ENCODE data around the gene FBXW4. TPM values are rescaled to one million over a fixed set of nuclear protein-coding genes. Genes with fewer than 3 reads are reported as not detected.

Gene FBXW4
- total RNA-seq, 1 donor from 2014 or later, result 36.0 TPM

DNA sequence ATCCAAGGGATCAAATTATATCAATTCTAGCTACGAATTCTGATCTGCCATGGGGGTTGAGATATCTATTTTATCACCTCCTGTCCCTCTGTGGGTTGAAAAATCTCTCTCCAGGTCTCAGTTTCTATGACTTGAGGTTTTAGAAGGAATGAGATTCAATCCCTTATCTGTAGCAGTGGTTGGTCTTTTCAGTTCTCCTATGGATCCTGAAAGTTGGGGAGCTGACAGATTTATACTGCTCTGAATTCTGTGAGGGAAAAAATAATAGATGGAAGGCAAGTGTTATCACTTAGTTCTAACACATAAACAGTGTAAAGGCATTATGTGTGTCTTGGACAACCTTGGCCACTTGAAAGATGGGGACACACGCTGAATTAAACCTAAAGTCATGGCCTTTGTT is 15.8 kb upstream of the FBXW4 start:
- Mint-ChIP-seq H3K27ac (ENCODE audit: unreplicated experiment) (no peak overlapping the region), H3K4me3 (ENCODE audit: unreplicated experiment) (no peak overlapping the region), H3K4me1 (ENCODE audit: unreplicated experiment) (peaks cover 5% of the 10 kb centered on the region), H3K36me3 (ENCODE audit: low read depth, unreplicated experiment) (no peaks in the 10 kb centered on the region), H3K9me3 (ENCODE audit: unreplicated experiment) (no peaks in the 10 kb centered on the region), H3K27me3 (ENCODE audit: unreplicated experiment) (no peaks in the 10 kb centered on the region)
- DNase-seq (ENCODE audit: low spot score), result no peak
- TF ChIP-seq, protein P1, sequence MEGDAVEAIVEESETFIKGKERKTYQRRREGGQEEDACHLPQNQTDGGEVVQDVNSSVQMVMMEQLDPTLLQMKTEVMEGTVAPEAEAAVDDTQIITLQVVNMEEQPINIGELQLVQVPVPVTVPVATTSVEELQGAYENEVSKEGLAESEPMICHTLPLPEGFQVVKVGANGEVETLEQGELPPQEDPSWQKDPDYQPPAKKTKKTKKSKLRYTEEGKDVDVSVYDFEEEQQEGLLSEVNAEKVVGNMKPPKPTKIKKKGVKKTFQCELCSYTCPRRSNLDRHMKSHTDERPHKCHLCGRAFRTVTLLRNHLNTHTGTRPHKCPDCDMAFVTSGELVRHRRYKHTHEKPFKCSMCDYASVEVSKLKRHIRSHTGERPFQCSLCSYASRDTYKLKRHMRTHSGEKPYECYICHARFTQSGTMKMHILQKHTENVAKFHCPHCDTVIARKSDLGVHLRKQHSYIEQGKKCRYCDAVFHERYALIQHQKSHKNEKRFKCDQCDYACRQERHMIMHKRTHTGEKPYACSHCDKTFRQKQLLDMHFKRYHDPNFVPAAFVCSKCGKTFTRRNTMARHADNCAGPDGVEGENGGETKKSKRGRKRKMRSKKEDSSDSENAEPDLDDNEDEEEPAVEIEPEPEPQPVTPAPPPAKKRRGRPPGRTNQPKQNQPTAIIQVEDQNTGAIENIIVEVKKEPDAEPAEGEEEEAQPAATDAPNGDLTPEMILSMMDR (IDR thresholded peaks at IDR 0.05; ENCODE audit: unreplicated experiment), result no peak

DNA sequence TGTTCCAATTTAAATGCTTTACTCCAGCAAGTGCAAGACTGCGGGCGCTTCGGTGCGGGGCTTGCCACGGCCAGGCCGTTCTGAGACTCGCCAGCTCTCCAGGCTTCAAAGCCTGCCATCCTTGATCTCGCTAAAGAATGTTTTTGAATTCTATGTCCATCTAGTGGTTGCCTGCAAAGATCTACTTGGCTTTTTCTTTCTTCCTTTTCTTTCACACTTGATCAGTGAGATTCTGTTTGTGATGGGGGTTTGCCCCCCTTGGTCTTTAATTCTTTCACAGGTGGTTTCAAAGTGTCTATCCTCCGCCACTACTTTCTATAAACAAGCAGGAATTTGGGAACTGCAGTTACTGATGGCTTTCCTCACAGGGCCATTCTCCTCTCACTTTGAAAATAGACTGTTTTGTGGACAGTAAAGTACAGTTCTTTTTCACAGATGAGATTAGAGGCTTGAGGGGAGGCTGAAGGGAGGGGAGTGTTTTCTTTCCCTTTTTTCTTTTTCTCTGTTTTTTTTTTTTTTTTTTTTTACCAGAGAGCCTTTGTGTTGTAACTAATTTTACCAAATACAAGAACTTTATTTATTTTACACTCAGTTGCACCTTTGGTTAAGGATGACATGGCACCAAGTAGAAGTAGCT is 15.2 kb upstream of the FBXW4 start:
- no peak overlapping the region for H3K4me3 Mint-ChIP-seq (ENCODE audit: unreplicated experiment)
- H3K4me1 Mint-ChIP-seq (ENCODE audit: unreplicated experiment), result peaks cover 5% of the 10 kb centered on the region
- TF ChIP-seq, protein P1 (IDR thresholded peaks at IDR 0.05; ENCODE audit: unreplicated experiment), result no peak
- no peak for DNase-seq (ENCODE audit: low spot score)
- no peak overlapping the region for H3K27ac Mint-ChIP-seq (ENCODE audit: unreplicated experiment)
- H3K27me3 Mint-ChIP-seq (ENCODE audit: unreplicated experiment), result no peaks in the 10 kb centered on the region
- no peaks in the 10 kb centered on the region for H3K9me3 Mint-ChIP-seq (ENCODE audit: unreplicated experiment)
- no peaks in the 10 kb centered on the region for H3K36me3 Mint-ChIP-seq (ENCODE audit: low read depth, unreplicated experiment)

DNA sequence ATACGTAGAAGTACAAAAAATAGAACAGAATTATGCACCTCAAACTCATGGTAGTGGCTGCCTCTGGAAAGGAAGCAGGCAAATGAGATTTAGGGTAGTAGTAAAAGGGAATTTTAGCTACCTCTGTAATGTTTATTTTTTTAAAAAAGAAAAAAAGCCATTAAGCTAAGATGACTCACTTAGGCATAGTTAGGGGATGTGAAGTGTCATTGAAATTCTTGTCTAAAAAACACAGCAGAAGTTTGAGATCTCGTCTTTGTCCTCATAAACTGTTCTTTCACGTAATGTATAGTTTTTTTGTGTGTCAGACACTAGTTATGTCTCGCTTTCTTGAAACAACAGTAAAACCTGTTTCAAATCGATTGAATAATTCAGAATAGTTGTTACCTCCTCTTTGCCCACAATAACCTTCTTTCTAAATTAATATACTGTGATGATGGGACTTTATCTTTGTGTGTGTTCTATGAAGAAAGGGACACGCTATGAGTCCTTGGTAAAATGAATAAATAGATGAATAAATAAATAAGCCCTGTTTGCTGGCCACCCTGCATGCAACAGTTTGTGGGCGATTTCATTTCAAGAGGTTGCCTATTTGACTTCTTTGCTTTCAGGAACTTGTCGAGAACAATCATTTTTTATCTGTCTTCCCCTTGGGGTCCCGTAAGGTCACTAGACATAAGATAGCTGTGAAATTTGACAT is 14.5 kb upstream of the FBXW4 start:
- peaks cover 8% of the 10 kb centered on the region for H3K4me1 Mint-ChIP-seq (ENCODE audit: unreplicated experiment)
- no peak for DNase-seq (ENCODE audit: low spot score)
- no peak overlapping the region for H3K27ac Mint-ChIP-seq (ENCODE audit: unreplicated experiment)
- H3K4me3 Mint-ChIP-seq (ENCODE audit: unreplicated experiment), result no peak overlapping the region
- TF ChIP-seq, protein P1 (IDR thresholded peaks at IDR 0.05; ENCODE audit: unreplicated experiment), result no peak
- no peaks in the 10 kb centered on the region for H3K36me3 Mint-ChIP-seq (ENCODE audit: low read depth, unreplicated experiment)
- H3K9me3 Mint-ChIP-seq (ENCODE audit: unreplicated experiment), result no peaks in the 10 kb centered on the region
- H3K27me3 Mint-ChIP-seq (ENCODE audit: unreplicated experiment), result no peaks in the 10 kb centered on the region

DNA sequence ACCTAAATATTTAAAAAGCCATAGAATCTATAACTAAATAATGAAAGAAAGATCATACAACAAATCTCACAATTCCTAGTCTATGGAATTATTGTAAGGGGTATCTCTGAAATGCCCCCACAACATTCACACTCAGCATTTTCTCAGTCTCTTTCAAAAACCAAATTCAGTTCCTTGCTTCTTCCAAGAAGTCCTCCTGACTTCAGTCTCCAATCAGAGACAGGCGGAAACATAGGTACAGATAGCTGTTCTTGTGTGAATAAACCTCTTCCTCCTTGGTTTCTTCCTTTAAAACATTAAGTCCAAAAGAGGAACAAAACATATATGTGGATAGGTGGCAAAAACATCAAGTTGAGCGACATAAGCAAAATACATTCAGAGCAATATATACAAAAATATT is 13.9 kb upstream of the FBXW4 start:
- H3K4me3 Mint-ChIP-seq (ENCODE audit: unreplicated experiment), result no peak overlapping the region
- H3K9me3 Mint-ChIP-seq (ENCODE audit: unreplicated experiment), result no peaks in the 10 kb centered on the region
- H3K36me3 Mint-ChIP-seq (ENCODE audit: low read depth, unreplicated experiment), result no peaks in the 10 kb centered on the region
- H3K27ac Mint-ChIP-seq (ENCODE audit: unreplicated experiment), result no peak overlapping the region
- TF ChIP-seq, protein P1 (IDR thresholded peaks at IDR 0.05; ENCODE audit: unreplicated experiment), result no peak
- peaks cover 13% of the 10 kb centered on the region for H3K4me1 Mint-ChIP-seq (ENCODE audit: unreplicated experiment)
- DNase-seq (ENCODE audit: low spot score), result no peak
- H3K27me3 Mint-ChIP-seq (ENCODE audit: unreplicated experiment), result no peaks in the 10 kb centered on the region

DNA sequence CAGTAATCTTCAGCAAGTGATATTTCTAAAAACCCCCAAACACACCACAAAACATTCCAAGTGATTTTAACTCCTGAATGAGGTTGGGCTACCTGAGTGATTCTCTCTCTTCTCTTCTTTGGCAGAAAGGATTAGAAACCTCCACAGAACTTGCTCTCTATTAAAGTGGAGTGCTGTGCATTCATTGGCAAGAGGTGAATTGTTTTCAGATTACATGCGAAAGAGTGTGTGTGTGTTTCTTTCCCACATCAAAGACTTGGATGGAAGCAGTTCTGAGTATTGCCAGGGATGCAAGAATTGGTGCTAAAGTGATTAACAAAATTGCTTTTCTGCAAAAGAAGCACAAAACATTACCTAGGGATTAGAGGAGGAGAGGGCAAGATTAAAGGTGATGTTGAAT is 13.1 kb upstream of the FBXW4 start:
- Mint-ChIP-seq H3K27me3 (ENCODE audit: unreplicated experiment) (no peaks in the 10 kb centered on the region), H3K27ac (ENCODE audit: unreplicated experiment) (no peak overlapping the region), H3K4me3 (ENCODE audit: unreplicated experiment) (no peak overlapping the region), H3K36me3 (ENCODE audit: low read depth, unreplicated experiment) (no peaks in the 10 kb centered on the region), H3K9me3 (ENCODE audit: unreplicated experiment) (no peaks in the 10 kb centered on the region), H3K4me1 (ENCODE audit: unreplicated experiment) (peaks cover 13% of the 10 kb centered on the region)
- TF ChIP-seq, protein P1 (IDR thresholded peaks at IDR 0.05; ENCODE audit: unreplicated experiment), result no peak
- DNase-seq (ENCODE audit: low spot score), result no peak

All from endothelial cell (in vitro differentiated cells).